SK-MEL-5 (cell line): ENCODE data around the gene PVR. TPM values are rescaled to one million over a fixed set of nuclear protein-coding genes. Genes with fewer than 3 reads are reported as not detected.
"Not testable (repeated sequence)": the region's sequence is repeated elsewhere in the genome, so short reads cannot be mapped to it uniquely, and the experiment has no call there.

Source experiments
- DNase-seq: peaks from one replicate; pipeline ENCODE4 v3.0.0-alpha.2; 2016; ENCODE audit warnings: low read depth, low spot score
- in situ Hi-C: cut with HindIII; loops from 2 replicates; pipeline ENCODE4 v1.10.0; 2016; ENCODE audit warnings: low sequenced_read_pairs, high pct_unique_total_duplicates, low pct_unique_long_range_greater_than_20kb
- total RNA-seq: library from RNA; depleted of rRNA; stranded (reverse); fragments of >200 nt; shearing (Covaris generic); gene quantifications from 2 replicates; pipeline ENCODE4 v1.2.3, GENCODE V29; 2014

The PVR gene
- total RNA-seq, 1 experiment from 2014 or later = 56.0 TPM

DNA sequence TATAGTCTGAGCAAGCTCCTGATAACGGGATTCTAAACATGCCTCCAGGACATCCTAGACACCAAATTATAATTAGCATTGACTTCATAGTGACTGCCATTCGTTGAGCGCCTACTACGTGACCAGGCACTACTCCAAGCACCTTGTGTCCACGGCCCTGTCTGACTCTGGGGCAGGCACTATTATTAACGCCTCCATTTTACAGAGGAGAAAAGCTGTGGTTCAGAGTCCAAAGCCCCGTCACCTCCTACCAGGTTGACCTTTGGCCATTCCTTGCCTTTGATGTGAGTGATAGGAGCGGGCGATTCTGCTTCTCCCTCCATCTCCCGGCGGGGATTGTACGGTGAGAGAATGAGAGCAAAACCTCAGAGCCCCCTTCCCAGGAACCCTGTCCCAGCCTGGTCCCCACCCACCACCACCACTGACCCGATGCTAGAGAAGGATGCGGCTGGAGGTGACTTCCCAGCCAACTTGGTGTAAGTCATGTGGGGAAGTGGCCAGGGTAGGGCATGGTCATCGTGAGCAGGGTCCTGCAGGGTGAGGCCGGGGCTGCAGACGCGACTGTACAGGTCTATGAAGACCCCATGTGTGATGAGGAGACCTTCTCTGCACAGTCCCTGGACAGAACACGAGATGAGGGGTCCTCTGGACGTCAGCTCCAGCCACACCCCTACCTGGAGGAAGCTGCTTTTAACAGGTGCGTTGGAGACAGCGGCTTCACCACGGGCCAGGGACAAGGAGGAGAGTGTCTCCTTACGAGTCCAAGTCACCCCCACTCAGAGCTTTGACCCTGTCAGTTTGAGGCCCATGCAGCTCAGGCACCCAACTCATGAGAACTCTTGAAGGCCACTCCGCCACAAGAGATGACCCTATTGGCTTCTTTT lies 30.2 kb upstream of the PVR start, which contains the start of gene IGSF23:
Gene IGSF23 (plus strand): TSS at position 269 of the 884 bp plus-strand sequence. CDS start 83 bp downstream, at position 352.
- in situ Hi-C loops = no loop called here
- no peak for DNase-seq

DNA sequence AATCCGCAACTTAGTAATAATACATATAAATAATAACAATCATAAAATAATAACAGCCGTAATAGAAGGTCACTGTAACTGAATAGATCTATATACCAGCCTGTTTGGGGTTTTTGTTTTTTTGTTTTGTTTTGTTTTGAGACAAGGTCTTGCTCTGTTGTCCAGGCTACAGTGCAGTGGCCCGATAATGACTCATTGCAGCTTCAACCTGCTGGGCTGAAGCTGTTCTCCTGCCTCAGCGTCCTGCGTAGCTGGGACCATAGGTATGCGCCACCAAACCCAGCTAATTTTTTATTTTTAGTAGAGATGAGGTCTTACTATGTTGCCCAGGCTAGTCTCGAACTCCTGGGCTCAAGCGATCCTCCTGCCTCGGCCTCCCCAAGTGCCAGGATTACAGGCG lies 29.4 kb upstream of the PVR start:
- DNase-seq = no peak
- in situ Hi-C loops = no loop called here

DNA sequence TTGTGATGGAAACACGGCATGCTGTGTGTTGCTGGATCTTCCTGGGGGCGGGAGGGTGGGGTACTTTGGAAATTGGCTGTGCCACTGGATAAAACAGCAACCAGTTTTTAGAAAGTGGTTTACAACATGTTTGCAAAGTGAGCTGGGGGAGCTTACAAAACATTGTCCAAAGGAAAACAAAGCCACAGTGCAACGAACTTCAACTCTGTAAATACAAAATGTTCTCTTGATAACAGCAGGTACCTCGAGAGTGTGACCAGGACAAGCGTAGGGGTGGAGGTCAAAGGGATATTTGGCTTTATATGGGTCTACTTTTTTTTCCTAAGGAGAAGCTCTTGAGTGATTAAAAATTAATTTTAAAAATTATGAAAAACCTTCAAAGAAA lies 27.9 kb upstream of the PVR start:
- no peak for DNase-seq
- in situ Hi-C loops = no loop called here

DNA sequence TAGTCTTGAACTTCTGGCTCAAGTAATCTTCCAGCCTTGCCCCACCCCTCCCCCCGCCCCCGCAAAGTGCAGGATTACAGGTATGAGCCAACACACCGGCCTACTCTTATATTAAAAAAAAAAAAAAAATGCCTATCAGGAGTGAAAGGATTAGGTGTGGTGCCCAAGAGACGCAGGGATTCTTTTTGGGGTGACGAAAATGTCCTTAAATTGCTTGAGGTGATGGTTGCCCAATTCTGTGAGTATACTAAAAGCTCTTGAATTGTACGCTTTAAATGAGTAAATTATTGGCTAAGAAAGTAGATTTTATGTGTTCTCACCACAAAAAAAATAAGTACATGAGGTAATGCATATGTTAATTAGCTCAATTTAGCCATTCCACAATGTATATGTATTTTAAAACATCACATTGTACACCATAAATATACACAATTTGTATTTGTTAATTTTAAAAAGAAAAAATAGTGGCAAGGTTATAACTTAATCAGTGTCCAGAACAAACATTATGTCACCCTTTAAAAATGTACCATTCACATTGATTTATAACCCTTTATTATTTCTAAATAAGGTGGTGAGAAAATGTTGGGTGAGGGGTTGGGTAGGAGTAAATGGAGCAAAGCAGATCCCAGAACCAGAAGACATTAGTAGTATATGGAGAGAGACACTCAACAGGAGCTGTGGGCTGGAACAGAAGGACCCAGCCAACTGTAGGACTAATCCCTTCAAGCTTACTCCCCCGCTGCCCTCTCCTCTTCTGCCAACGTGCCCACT lies 26.4 kb upstream of the PVR start:
- no peak for DNase-seq
- in situ Hi-C loops = no loop called here

DNA sequence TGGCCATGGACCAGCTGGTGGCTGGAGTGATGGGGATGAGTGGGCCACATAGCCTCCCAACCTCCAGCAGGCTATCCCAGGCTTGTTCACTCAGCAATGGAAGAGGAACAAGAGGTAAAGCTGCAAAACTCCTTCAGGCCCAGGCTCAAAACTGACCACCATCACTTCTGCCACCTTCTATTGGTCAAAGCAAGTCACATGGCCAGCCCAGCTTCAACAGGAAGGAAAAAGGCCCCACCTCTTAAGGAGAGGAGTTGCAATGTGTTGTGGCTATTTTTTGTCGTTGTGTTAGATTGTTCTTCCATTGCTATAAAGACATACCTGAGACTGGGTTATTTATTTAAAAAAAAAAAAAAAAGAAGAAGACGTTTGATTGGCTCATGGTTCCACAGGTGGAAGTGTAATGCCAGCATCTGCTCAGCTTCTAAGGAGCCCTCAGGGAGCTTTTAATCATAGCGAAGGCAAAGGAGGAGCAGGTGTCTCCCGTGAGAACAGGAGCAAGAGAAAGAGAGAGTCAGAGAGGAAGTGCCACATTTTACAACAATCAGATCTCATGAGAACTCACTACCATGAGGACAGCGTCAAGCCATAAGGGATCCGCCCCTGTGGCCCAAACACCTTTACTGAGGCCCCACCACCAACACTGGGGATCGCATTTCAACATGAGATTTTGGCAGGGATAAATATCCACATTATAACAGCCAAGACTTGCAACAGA lies 24.9 kb upstream of the PVR start:
- no peak for DNase-seq
- in situ Hi-C loops = no loop called here

DNA sequence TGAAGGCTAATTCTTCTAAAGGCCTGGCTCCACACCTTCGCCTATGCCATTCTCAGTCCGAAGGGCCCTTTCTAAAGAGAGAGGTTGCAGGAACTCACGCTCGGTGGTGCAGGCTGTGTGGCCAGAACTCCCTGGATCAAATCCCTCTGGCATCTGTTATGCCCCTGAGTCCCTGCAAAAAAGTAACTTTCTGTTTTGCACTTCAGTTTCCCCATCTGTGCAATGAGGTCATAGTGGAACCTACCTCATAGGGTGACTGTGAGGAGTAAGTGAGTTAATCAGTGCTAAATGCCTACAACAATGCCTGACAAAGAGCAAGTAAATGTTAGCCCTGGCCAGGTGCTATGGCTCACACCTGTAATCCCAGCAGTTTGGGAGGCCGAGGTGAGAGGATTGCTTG lies 23.0 kb upstream of the PVR start:
- DNase-seq = no peak
- in situ Hi-C loops = no loop called here

DNA sequence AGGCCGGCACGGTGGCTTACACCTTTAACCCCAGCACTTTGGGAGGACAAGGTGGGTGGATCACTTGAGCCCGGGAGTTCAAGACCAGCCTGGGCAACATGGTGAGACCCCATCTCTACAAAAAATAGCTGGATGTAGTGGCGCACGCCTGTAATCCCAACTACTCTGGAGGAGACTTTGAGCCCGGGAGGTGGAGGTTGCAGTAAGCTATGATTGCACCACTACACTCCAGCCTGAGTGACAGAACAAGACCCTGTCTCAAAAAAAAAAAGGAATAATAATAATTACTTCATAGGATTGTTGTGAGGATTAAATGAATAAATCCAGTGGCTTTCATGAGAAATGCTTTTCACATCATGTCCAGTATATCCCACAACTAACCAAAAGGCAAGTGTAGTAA lies 22.3 kb upstream of the PVR start:
- no peak for DNase-seq
- in situ Hi-C loops = no loop called here

DNA sequence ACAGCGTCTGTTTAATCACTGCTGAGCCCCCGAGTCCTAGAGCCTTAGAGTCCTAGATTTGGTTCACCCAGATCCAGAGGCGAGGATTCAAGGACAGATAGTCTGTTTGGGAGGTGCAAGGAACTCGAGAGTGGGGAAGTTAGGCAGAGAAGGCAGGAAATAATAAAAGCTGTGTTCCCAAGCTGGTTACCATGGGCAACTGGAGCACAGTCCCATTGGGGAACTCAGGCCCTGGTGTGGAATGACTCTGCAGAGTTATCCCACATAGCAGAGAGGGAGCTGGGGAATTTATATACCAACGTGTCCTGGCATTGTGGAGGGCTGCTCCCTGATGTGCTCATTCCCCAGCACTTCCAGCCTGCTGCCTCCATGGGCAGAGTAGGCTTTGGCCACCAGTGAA lies 20.6 kb upstream of the PVR start:
- no peak for DNase-seq
- in situ Hi-C loops = no loop called here

DNA sequence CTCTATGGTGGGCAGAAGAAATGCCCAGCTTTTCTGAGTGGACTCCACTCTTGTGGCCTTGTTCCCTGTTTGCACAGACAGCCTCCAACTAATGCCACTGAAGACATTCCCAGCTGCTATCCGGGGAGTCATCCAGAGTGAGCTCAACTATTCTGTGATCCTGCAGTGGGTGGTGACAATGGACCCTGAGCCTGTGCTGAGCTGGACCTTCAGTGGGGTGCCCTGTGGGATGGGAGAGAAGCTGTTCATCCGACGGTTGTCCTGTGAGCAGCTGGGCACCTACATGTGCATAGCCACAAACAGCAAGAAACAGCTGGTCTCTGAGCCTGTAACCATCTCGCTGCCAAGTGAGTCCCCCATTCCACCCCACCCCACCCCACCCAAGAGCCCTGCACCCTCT lies 20.1 kb upstream of the PVR start:
- no peak for DNase-seq
- in situ Hi-C loops = no loop called here

DNA sequence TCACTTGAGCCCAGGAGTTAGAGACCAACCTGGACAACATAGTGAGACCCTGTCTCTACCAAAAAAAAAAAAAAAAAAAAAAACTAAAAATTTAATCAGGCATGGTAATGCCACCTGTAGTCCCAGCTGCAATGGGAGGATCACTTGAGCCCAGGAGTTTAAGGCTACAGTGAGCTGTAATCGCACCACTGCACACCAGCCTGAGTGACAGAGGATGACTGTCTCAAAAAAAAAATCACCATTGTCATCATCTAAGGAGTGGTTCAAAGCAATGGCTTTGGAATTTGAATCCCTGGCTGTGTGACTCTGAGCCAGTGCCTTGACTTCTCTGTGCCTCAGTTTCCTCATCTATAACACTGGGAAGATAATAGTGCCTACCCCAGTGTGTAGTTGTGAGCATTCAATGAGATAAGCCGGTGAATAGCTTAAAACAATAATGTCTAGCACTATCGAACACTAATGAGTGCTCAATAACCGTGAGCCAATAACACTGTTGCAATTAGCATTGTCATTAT lies 18.8 kb upstream of the PVR start:
- in situ Hi-C loops = no loop called here
- no peak for DNase-seq

DNA sequence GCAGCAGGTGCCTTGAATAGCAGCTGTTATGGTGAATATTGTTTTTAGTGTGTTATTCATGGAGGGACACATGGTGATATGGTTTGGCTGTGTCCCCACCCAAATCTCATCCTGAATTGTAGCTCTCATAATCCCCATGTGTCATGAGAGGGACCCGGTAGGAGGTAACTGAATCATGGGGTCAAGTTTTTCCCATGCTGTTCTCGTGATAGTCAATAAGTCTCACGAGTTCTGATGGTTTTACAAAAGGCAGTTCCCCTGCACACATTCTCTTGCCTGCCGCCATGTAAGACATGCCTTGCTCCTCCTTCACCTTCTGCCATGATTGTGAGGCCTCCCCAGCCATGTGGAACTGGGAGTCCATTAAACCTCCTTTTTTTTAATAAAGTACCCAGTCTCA lies 18.1 kb upstream of the PVR start:
- DNase-seq, in situ Hi-C loops: not testable (repeated sequence)

DNA sequence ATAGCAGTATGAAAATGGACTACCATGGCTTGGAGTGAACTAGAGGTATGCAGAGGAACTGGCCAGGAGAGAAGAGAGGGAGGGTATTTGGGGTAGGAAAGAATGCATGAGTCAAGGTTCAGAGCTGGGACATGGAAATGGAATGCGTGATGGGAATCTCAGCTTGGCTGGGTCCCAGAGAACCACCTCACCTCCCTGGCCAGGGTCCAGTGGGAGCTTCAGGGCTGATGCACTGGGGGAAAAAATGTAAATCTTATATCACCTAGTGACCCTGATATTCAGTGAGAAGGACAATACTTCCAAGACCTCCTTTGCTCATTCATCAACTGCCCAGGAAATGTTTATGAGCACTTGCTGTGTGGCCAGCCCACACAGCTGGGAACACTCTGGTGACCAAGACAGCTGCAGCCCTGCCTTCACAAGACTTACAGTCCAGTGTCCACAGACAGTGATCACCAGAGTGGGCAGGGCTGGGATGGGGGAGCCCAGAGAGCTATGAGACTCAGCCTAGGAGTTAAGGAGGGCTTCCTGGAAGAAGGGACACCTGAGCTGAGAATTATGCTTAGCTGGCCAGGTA lies 17.6 kb upstream of the PVR start:
- in situ Hi-C loops = no loop called here
- DNase-seq = no peak

DNA sequence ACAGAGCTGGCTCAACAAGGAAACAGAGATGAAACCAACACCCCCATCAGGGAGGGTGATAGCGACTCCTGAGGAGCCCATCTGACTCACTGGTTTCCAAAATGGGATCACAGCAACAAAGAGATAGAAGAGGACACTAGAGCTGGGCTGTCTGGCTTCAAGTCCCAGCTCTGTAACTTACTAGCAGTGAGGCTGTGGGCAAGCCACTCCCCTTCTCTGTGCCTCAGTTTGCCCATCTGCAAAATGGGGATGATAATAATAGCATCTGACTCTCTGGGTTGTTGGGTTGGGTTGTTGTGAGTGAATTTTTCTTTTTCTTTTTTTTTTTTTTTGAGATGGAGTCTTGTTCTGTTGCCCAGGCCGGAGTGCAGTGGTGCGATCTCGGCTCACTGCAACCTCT lies 16.1 kb upstream of the PVR start:
- in situ Hi-C loops = no loop called here
- no peak for DNase-seq

DNA sequence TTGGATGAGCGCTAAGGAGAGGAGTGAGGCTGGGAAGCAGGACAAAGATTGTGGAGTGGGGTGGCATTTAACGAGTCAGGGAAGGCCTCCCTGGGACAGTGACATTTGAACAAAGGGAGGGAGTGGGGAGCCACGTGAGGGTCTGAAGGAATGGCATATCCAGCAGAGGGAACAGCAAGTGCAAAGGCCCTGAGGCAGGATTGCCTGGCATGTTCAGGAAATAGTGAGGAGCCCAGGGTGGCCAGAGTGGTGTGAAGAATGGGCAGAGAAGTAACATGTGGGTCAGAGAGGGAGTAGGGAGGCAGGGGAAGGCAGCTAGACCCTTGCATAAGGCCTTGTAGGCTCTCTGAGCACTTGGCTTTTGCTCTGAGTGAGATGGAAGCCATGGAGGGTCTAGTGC lies 14.9 kb upstream of the PVR start:
- in situ Hi-C loops = no loop called here
- no peak for DNase-seq

DNA sequence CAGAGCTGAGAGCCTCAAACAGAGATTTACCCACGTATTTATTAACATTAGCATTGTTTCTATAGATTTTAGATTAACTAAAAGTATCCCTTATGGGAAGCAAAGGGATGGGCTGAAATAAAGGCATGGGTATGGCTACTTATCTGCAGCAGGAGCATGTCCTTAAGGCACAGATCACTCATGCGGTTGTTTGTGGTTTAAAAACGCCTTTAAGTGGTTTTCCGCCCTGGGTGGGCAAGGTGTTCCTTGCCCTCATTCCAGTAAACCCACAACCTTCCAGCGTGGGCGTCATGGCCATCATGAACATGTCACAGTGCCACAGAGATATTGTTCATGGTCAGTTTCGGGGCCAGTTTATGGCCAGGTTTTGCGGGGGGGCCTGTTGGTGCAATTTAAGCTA lies 12.1 kb upstream of the PVR start:
- in situ Hi-C loops, DNase-seq: not testable (repeated sequence)

DNA sequence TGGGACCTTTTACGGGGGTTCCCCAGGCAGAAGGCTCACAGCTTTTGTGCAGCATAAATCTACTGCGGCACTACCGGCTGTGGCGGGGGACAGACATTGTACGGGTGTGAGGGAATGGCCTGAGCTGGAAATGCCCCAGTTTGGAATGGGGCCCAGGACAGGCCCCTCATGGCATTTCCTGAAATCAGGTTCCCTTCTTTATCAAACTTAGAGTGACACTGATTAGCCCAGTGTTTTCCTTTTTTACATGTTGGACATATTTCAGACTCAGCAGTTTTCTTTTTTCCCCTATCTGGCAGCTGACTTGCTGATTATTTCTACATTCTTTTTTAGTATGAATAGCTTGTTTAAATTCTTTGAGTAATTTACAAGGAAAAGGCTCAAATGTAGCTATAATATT lies 9.7 kb upstream of the PVR start:
- in situ Hi-C loops, DNase-seq: not testable (repeated sequence)

DNA sequence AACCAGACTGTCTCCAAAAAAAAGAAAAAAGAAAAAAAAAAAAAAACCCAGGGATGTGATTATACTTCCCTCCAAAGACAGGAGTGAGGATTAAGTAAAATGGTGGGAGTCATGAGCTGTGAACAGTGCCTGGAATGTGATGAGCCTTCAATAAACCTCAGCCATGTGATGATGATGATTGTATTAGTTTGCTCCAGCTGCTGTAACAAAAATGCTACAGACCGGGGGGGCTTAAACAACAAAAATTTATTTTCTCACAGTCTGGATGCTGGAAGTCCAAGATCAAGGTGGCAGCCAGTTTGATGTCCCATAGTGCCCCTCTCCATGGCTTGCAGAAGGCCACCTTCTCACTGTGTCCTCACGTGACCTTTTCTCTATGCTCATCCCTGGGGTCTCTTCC lies 8.9 kb upstream of the PVR start:
- in situ Hi-C loops = no loop called here
- DNase-seq = no peak
